Tibial nerve (tissue), 4 donors: ENCODE data around the gene GID4. TPM values are rescaled to one million over a fixed set of nuclear protein-coding genes. Genes with fewer than 3 reads are reported as not detected.
A peak's percentile ranks its signal among the peaks of the same experiment; 100 is the strongest.

Experiments used
- DNase-seq, 2 donors: peaks; one replicate each; pipeline ENCODE4 v3.0.0-alpha.2; 2019; ENCODE audit warnings: low spot score in 2 of 2
- H3K27ac ChIP-seq, 4 donors: fragments of 200-600 bp; sonication (generic) in 3 of 4; one replicate each; pipeline ENCODE4 v1.5.1; 2017 to 2019; ENCODE audit warnings: mild to moderate bottlenecking in 1 of 4
- H3K27me3 ChIP-seq, 2 donors: fragments of 200-600 bp; sonication (generic) in 1 of 2; one replicate each; pipeline versions ENCODE4 v1.5.1 to v1.6.0; 2017 to 2019
- H3K36me3 ChIP-seq, 3 donors: fragments of 200-600 bp; sonication (generic); one replicate each; pipeline ENCODE4 v1.5.1; 2018 to 2019
- H3K4me1 ChIP-seq, 4 donors: fragments of 200-600 bp; sonication (generic) in 3 of 4; one replicate each; pipeline ENCODE4 v1.5.1; 2017 to 2019
- H3K4me3 ChIP-seq, 4 donors: fragments of 200-600 bp; sonication (generic) in 3 of 4; one replicate each; pipeline ENCODE4 v1.5.1; 2017 to 2019; ENCODE audit warnings: mild to moderate bottlenecking in 1 of 4, moderate library complexity in 1 of 4
- H3K9me3 ChIP-seq, 4 donors: fragments of 200-600 bp; sonication (generic) in 3 of 4; one replicate each; pipeline ENCODE4 v1.5.1; 2017 to 2019
- CTCF ChIP-seq, 5 experiments: fragments of 200-600 bp in 3 of 5; fragments of 450-650 bp in 2 of 5; sonication (generic) in 3 of 5; IDR thresholded peaks; one replicate each; pipeline ENCODE4 v1.5.1; 2016 to 2019; ENCODE audit warnings: antibody characterized with exemption in 5 of 5, mild to moderate bottlenecking in 3 of 5, moderate library complexity in 2 of 5
- EP300 ChIP-seq, 2 donors: sonication (generic); formaldehyde crosslinking; IDR thresholded peaks; one replicate each; pipeline ENCODE4 v1.6.1; 2017; ENCODE audit warnings: antibody characterized with exemption in 2 of 2, mild to moderate bottlenecking in 1 of 2
- POLR2A ChIP-seq, 2 donors: fragments of 450-650 bp; IDR thresholded peaks; one replicate each; pipeline ENCODE4 v1.6.1; 2017; ENCODE audit warnings: antibody characterized with exemption in 2 of 2, mild to moderate bottlenecking in 2 of 2, moderate library complexity in 2 of 2
- WGBS, 2 donors: methylation state at CpG; one replicate each; pipeline ENCODE4 v1.1.5; 2018; 5-methylcytosine and 5-hydroxymethylcytosine counted together
- total RNA-seq, 4 donors: library from RNA; depleted of rRNA; stranded (reverse); fragments of >200 nt; gene quantifications; one replicate each; pipeline ENCODE4 v1.1.0, GENCODE V29; 2016

Gene GID4
- total RNA-seq, result 10 to 100 TPM; 13.2 to 19.4 (median 16.0) TPM

GRCh38 chr17:18038861-18039534, at the start of gene GID4, which contains the start of gene ATPAF2:
Gene GID4, plus strand, starts transcription at chr17:18039408. Its CDS starts 57 bp downstream, at chr17:18039465.
Gene ATPAF2, minus strand, starts transcription at chr17:18039168. Its CDS starts 155 bp downstream, at chr17:18039013.
- H3K9me3 ChIP-seq, result no peaks in the 10 kb centered on the region
- H3K36me3 ChIP-seq, result no peaks in the 10 kb centered on the region
- peaks cover 0 to 43% (median 25%) of the 10 kb centered on the region in 4 donors for H3K4me1 ChIP-seq
- DNase-seq, result peak; percentile 98 to 99
- no peaks in the 10 kb centered on the region for H3K27me3 ChIP-seq
- peak in 1 of 2 donors; percentile 35 for TF ChIP-seq POLR2A (IDR thresholded peaks at IDR 0.05)
- peak; percentile 75 to 92 for TF ChIP-seq EP300 (IDR thresholded peaks at IDR 0.05)
- TF ChIP-seq CTCF (IDR thresholded peaks at IDR 0.05), result peak in 1 of 5 experiments; percentile 38
- peak within 1 kb of the TSS; percentile 63 to 87 (median 84) for H3K27ac ChIP-seq
- H3K4me3 ChIP-seq, result peak within 1 kb of the TSS; percentile 82 to 95 (median 90)
- 0 to 2% methylated on average over 7 to 40 of the region's 67 CpGs for WGBS, 2 donors

GRCh38 chr17:17989618-17990017, 49.6 kb upstream of the GID4 start:
- Histone ChIP-seq H3K4me1 (peaks cover 0 to 6% (median 0%) of the 10 kb centered on the region in 4 donors), H3K36me3 (peaks cover 0 to 28% (median 0%) of the 10 kb centered on the region in 3 donors), H3K27ac (no peak overlapping the region), H3K4me3 (no peak overlapping the region), H3K27me3 (no peaks in the 10 kb centered on the region), H3K9me3 (no peaks in the 10 kb centered on the region)
- 84 to 86% methylated on average over 10 of the region's 10 CpGs for WGBS, 2 donors
- DNase-seq, result no peak
- TF ChIP-seq CTCF (IDR thresholded peaks at IDR 0.05) (no peak), POLR2A (IDR thresholded peaks at IDR 0.05) (no peak), EP300 (IDR thresholded peaks at IDR 0.05) (no peak)

GRCh38 chr17:17990282-17990681, 48.9 kb upstream of the GID4 start:
- Histone ChIP-seq H3K4me3 (no peak overlapping the region), H3K36me3 (peaks cover 0 to 28% (median 0%) of the 10 kb centered on the region in 3 donors), H3K27me3 (no peaks in the 10 kb centered on the region), H3K27ac (no peak overlapping the region), H3K9me3 (no peaks in the 10 kb centered on the region), H3K4me1 (peaks cover 0 to 8% (median 0%) of the 10 kb centered on the region in 4 donors)
- no peak for TF ChIP-seq EP300 (IDR thresholded peaks at IDR 0.05)
- no peak for TF ChIP-seq CTCF (IDR thresholded peaks at IDR 0.05)
- no peak for TF ChIP-seq POLR2A (IDR thresholded peaks at IDR 0.05)
- DNase-seq, result no peak
- 70 to 77% methylated on average over 2 of the region's 2 CpGs for WGBS, 2 donors

GRCh38 chr17:17993366-17993765, 45.8 kb upstream of the GID4 start:
- H3K27me3 ChIP-seq, result no peaks in the 10 kb centered on the region
- peaks cover 0 to 8% (median 0%) of the 10 kb centered on the region in 4 donors for H3K4me1 ChIP-seq
- DNase-seq, result no peak
- H3K36me3 ChIP-seq, result peaks cover 0 to 22% (median 0%) of the 10 kb centered on the region in 3 donors
- no peak overlapping the region for H3K4me3 ChIP-seq
- H3K9me3 ChIP-seq, result no peaks in the 10 kb centered on the region
- 90 to 95% methylated on average over 2 of the region's 2 CpGs for WGBS, 2 donors
- no peak for TF ChIP-seq CTCF (IDR thresholded peaks at IDR 0.05)
- no peak for TF ChIP-seq POLR2A (IDR thresholded peaks at IDR 0.05)
- no peak for TF ChIP-seq EP300 (IDR thresholded peaks at IDR 0.05)
- no peak overlapping the region for H3K27ac ChIP-seq

- H3K27me3 ChIP-seq, result no peaks in the 10 kb centered on the region
- no peak overlapping the region for H3K27ac ChIP-seq
- peaks cover 0 to 8% (median 0%) of the 10 kb centered on the region in 4 donors for H3K4me1 ChIP-seq
- no peaks in the 10 kb centered on the region for H3K9me3 ChIP-seq
- H3K36me3 ChIP-seq, result peaks cover 0 to 17% (median 0%) of the 10 kb centered on the region in 3 donors
- WGBS, 2 donors, result 89 to 99% methylated on average over 10 to 12 of the region's 12 CpGs
- H3K4me3 ChIP-seq, result no peak overlapping the region
- DNase-seq, result no peak
- TF ChIP-seq POLR2A (IDR thresholded peaks at IDR 0.05) (no peak), EP300 (IDR thresholded peaks at IDR 0.05) (no peak), CTCF (IDR thresholded peaks at IDR 0.05) (no peak)
Observed at GRCh38 chr17:17993852-17994251, 45.4 kb upstream of the GID4 start.
